ENCODE measurements around the gene ZBTB20.

ZBTB20 gene

GRCh38 chr3:114444216-114444615, 702.9 kb downstream of the ZBTB20 start:
- DNase-seq (ENCODE audit: low read depth): no peak

- no peak for DNase-seq (ENCODE audit: low read depth)
Measured at GRCh38 chr3:114442246-114442645, 704.8 kb downstream of the ZBTB20 start.

- no peak for DNase-seq (ENCODE audit: low read depth)
Measured at GRCh38 chr3:114441386-114441785, 705.7 kb downstream of the ZBTB20 start.

- DNase-seq (ENCODE audit: low read depth): no peak
Measured at GRCh38 chr3:114440700-114441099, 706.4 kb downstream of the ZBTB20 start.

- no peak for DNase-seq (ENCODE audit: low read depth)
Measured at GRCh38 chr3:114439284-114439683, 707.8 kb downstream of the ZBTB20 start.

- no peak for DNase-seq (ENCODE audit: low read depth)
Measured at GRCh38 chr3:114437897-114438296, 709.2 kb downstream of the ZBTB20 start.

GRCh38 chr3:114436182-114436581, 710.9 kb downstream of the ZBTB20 start:
- no peak for DNase-seq (ENCODE audit: low read depth)

- DNase-seq (ENCODE audit: low read depth): no peak
Measured at GRCh38 chr3:114435386-114436115, 711.5 kb downstream of the ZBTB20 start.

GRCh38 chr3:114432310-114432709, 714.8 kb downstream of the ZBTB20 start:
- DNase-seq (ENCODE audit: low read depth): no peak

- no peak for DNase-seq (ENCODE audit: low read depth)
Measured at GRCh38 chr3:114428044-114428595, 719.0 kb downstream of the ZBTB20 start.

GRCh38 chr3:114427285-114428043, 719.6 kb downstream of the ZBTB20 start:
- no peak for DNase-seq (ENCODE audit: low read depth)

GRCh38 chr3:114424337-114424736, 722.8 kb downstream of the ZBTB20 start:
- DNase-seq (ENCODE audit: low read depth): no peak

GRCh38 chr3:114421204-114421603, 725.9 kb downstream of the ZBTB20 start:
- DNase-seq (ENCODE audit: low read depth): no peak

GRCh38 chr3:114420072-114420471, 727.0 kb downstream of the ZBTB20 start:
- no peak for DNase-seq (ENCODE audit: low read depth)

- no peak for DNase-seq (ENCODE audit: low read depth)
Measured at GRCh38 chr3:114418724-114419543, 728.2 kb downstream of the ZBTB20 start.

GRCh38 chr3:114418107-114418506, 729.0 kb downstream of the ZBTB20 start:
- DNase-seq (ENCODE audit: low read depth): no peak

GRCh38 chr3:114417675-114418074, 729.4 kb downstream of the ZBTB20 start:
- no peak for DNase-seq (ENCODE audit: low read depth)

GRCh38 chr3:114417265-114417664, 729.8 kb downstream of the ZBTB20 start:
- DNase-seq (ENCODE audit: low read depth): no peak

- no peak for DNase-seq (ENCODE audit: low read depth)
Measured at GRCh38 chr3:114411811-114412803, 735.0 kb downstream of the ZBTB20 start.

GRCh38 chr3:114411190-114411668, 735.9 kb downstream of the ZBTB20 start:
- DNase-seq (ENCODE audit: low read depth): no peak
